HepG2 (cell line): ENCODE results near the gene CNOT1. TPM values are rescaled to one million over a fixed set of nuclear protein-coding genes. Genes with fewer than 3 reads are reported as not detected.

Experiments used
- ATAC-seq: fragments of 200-7000 bp; cut with Tn5 transposase; 3 replicates; pipeline ENCODE4 v1.9.1; 2020; ENCODE audit warnings: mild to moderate bottlenecking, moderate library complexity
- BruUV-seq: library from RNA; stranded (reverse); fragments of 400-500 nt; replicated peaks from 2 replicates; lab custom pipeline; 2021; lab: Mats Ljungman, UMichigan
- CTCF ChIA-PET: fragments of 300-600 bp; formaldehyde crosslinking; extraction: SDS; loops from one replicate; lab custom pipeline; 2021; ENCODE audit warnings: low total read pairs, inconsistent platforms, low intra/inter-chr PET ratio; lab: Yijun Ruan, JAX
- POLR2A ChIA-PET: fragments of 350-600 bp; sonication (Branson Sonifier 250); formaldehyde crosslinking; loops from one replicate; lab custom pipeline; 2020; ENCODE audit warnings: antibody characterized with exemption, inconsistent platforms; lab: Yijun Ruan, JAX
- DNase-seq: peaks from one replicate; pipeline ENCODE4 v3.0.0-alpha.2; 2015; ENCODE audit warnings: low spot score
- FAIRE-seq: peaks from 3 replicates; lab custom pipeline; 2011; peaks lifted over from hg19 to GRCh38; lab: Jason Lieb, UNC
- H2AFZ ChIP-seq: one replicate; pipeline ENCODE4 v1.6.1; 2011; ENCODE audit warnings: low read length, inconsistent platforms
- H3K27ac ChIP-seq: fragments of 300-600 bp; 3 replicates; pipeline ENCODE4 v1.8.0; 2011; ENCODE audit warnings: mixed run types, mild to moderate bottlenecking, mixed read lengths, low read length, inconsistent platforms; ENCODE audit not compliant: insufficient read depth; ENCODE audit errors: extremely low read length
- H3K27me3 ChIP-seq, 2 experiments: fragments of 200-600 bp in 1 of 2; 2 replicates in 1 of 2; 3 replicates in 1 of 2; pipeline versions ENCODE4 v1.6.0 to v1.8.0; 2011; ENCODE audit warnings: low read length in 2 of 2, mild to moderate bottlenecking in 2 of 2, moderate library complexity in 2 of 2, inconsistent platforms in 1 of 2; ENCODE audit not compliant: insufficient read depth in 2 of 2, control insufficient read depth in 1 of 2
- H3K36me3 ChIP-seq, 2 experiments: fragments of 200-600 bp in 1 of 2; replicated peaks in 1 of 2; 2 replicates in 1 of 2; 3 replicates in 1 of 2; pipeline versions ENCODE4 v1.5.1 to v1.8.0; 2011; ENCODE audit warnings: low read length in 2 of 2, inconsistent platforms in 1 of 2; ENCODE audit not compliant: insufficient read depth in 2 of 2, control insufficient read depth in 1 of 2
- H3K4me1 ChIP-seq: 2 replicates; pipeline ENCODE4 v1.5.1; 2012; ENCODE audit warnings: low read length, inconsistent platforms; ENCODE audit not compliant: insufficient read depth
- H3K4me2 ChIP-seq: 2 replicates; pipeline ENCODE4 v1.6.0; 2011; ENCODE audit warnings: low read depth, low read length, inconsistent platforms
- H3K4me3 ChIP-seq, 3 experiments: fragments of 200-600 bp in 1 of 3; sonication (generic), shearing (Covaris generic) in 1 of 3; replicated peaks in 1 of 3; 2 replicates each; pipeline ENCODE4 v1.5.1; 2011 to 2016; ENCODE audit warnings: low read length in 3 of 3, inconsistent platforms in 2 of 3, low read depth in 2 of 3, mild to moderate bottlenecking in 2 of 3, control low read depth in 1 of 3, mixed read lengths in 1 of 3; ENCODE audit not compliant: insufficient read depth in 1 of 3
- H3K79me2 ChIP-seq: one replicate; pipeline ENCODE4 v1.6.1; 2011; ENCODE audit warnings: low read length, inconsistent platforms; ENCODE audit not compliant: insufficient read depth
- H3K9ac ChIP-seq: 2 replicates; pipeline ENCODE4 v1.6.0; 2011; ENCODE audit warnings: mild to moderate bottlenecking, low read depth, low read length, inconsistent platforms; ENCODE audit not compliant: insufficient read depth
- H3K9me3 ChIP-seq: 2 replicates; pipeline ENCODE4 v1.5.1; 2012; ENCODE audit warnings: mild to moderate bottlenecking, low read length
- H4K20me1 ChIP-seq: 2 replicates; pipeline ENCODE4 v1.6.0; 2011; ENCODE audit warnings: inconsistent platforms, mild to moderate bottlenecking, low read length, moderate library complexity; ENCODE audit not compliant: insufficient read depth
- DR1 ChIP-seq: sonication (generic); formaldehyde crosslinking; IDR thresholded peaks from 2 replicates; pipeline ENCODE4 v1.8.0; 2021; ENCODE audit warnings: mild to moderate bottlenecking, missing genetic modification reagents, inconsistent platforms
- HNF4A ChIP-seq: sonication (generic); formaldehyde crosslinking; IDR thresholded peaks from 2 replicates; pipeline ENCODE4 v1.4.0; 2020; ENCODE audit warnings: missing genetic modification reagents
- HNF4G ChIP-seq, 2 experiments: sonication (generic) in 1 of 2; formaldehyde crosslinking in 1 of 2; IDR thresholded peaks; 2 replicates each; pipeline versions ENCODE4 v1.4.0 to v1.6.1; 2011 to 2020; ENCODE audit warnings: borderline replicate concordance in 2 of 2, low read depth in 2 of 2, mild to moderate bottlenecking in 2 of 2, low read length in 1 of 2, missing genetic modification reagents in 1 of 2, moderate library complexity in 1 of 2
- POGZ ChIP-seq: sonication (generic); formaldehyde crosslinking; IDR thresholded peaks from 2 replicates; pipeline ENCODE4 v1.4.0; 2020; ENCODE audit warnings: mild to moderate bottlenecking, missing genetic modification reagents
- SOX13 ChIP-seq, 3 experiments: fragments of 450-650 bp in 1 of 3; sonication (generic) in 1 of 3; formaldehyde crosslinking in 1 of 3; IDR thresholded peaks in 2 of 3; conservative IDR thresholded peaks in 1 of 3; 2 replicates each; pipeline versions ENCODE4 v1.5.0 to v1.6.1; 2016 to 2020; ENCODE audit warnings: antibody characterized with exemption in 1 of 3, mild to moderate bottlenecking in 1 of 3, missing compliant biosample characterization in 1 of 3, missing genetic modification reagents in 1 of 3, moderate library complexity in 1 of 3
- SOX6 ChIP-seq, 2 experiments: fragments of 450-650 bp in 1 of 2; sonication (generic) in 1 of 2; formaldehyde crosslinking in 1 of 2; IDR thresholded peaks; 2 replicates each; pipeline versions ENCODE4 v1.4.0 to v1.6.1; 2017 to 2020; ENCODE audit warnings: antibody characterized with exemption in 1 of 2, mild to moderate bottlenecking in 1 of 2, missing genetic modification reagents in 1 of 2
- TFE3 ChIP-seq: IDR thresholded peaks from 2 replicates; pipeline ENCODE4 v1.6.1; 2016
- ZBTB33 ChIP-seq: sonication (generic); formaldehyde crosslinking; IDR thresholded peaks from 2 replicates; pipeline ENCODE4 v1.4.0; 2020; ENCODE audit warnings: missing genetic modification reagents
- ZBTB38 ChIP-seq: sonication (generic); formaldehyde crosslinking; IDR thresholded peaks from 2 replicates; pipeline ENCODE4 v1.5.1; 2020; ENCODE audit warnings: mild to moderate bottlenecking, missing genetic modification reagents
- ZFP90 ChIP-seq: sonication (generic); formaldehyde crosslinking; IDR thresholded peaks from 2 replicates; pipeline ENCODE4 v1.8.0; 2022; ENCODE audit warnings: missing genetic modification reagents, mild to moderate bottlenecking, inconsistent platforms, borderline replicate concordance
- ZMYM2 ChIP-seq: sonication (generic); formaldehyde crosslinking; IDR thresholded peaks from 2 replicates; pipeline ENCODE4 v1.8.0; 2022; ENCODE audit warnings: mild to moderate bottlenecking, missing genetic modification reagents
- ZMYM3 ChIP-seq: sonication (generic); formaldehyde crosslinking; IDR thresholded peaks from 2 replicates; pipeline ENCODE4 v1.5.1; 2020; ENCODE audit warnings: mild to moderate bottlenecking, missing genetic modification reagents
- ZMYM4 ChIP-seq: sonication (generic); formaldehyde crosslinking; IDR thresholded peaks from 2 replicates; pipeline ENCODE4 v1.8.1; 2023; ENCODE audit warnings: mild to moderate bottlenecking, missing genetic modification reagents
- ZNF121 ChIP-seq: sonication (generic); formaldehyde crosslinking; IDR thresholded peaks from 2 replicates; pipeline ENCODE4 v1.5.0; 2020; ENCODE audit warnings: mild to moderate bottlenecking, missing genetic modification reagents
- ZNF317 ChIP-seq: sonication (generic); formaldehyde crosslinking; IDR thresholded peaks from 2 replicates; pipeline ENCODE4 v1.5.0; 2020; ENCODE audit warnings: mild to moderate bottlenecking, missing genetic modification reagents
- ZNF512 ChIP-seq: sonication (generic); formaldehyde crosslinking; IDR thresholded peaks from 2 replicates; pipeline ENCODE4 v1.4.0; 2020; ENCODE audit warnings: mild to moderate bottlenecking, missing genetic modification reagents
- ZNF784 ChIP-seq: sonication (generic); formaldehyde crosslinking; IDR thresholded peaks from 2 replicates; pipeline ENCODE4 v1.5.1; 2020; ENCODE audit warnings: missing genetic modification reagents, mild to moderate bottlenecking, borderline replicate concordance
- WGBS: methylation state at CpG from one replicate; pipeline ENCODE4 v1.1.6; 2017; ENCODE audit warnings: low lambda C conversion rate; 5-methylcytosine and 5-hydroxymethylcytosine counted together
- in situ Hi-C: cut with HindIII; loops from 2 replicates; pipeline ENCODE4 v1.10.0; 2017; ENCODE audit warnings: low pct_unique_long_range_greater_than_20kb; ENCODE audit not compliant: extremely low pct_ligation_motif_present
- intact Hi-C: fragments of 100-400 bp; cut with micrococcal nuclease; formaldehyde crosslinking; loops from one replicate; pipeline ENCODE4 v1.10.0; 2022; ENCODE audit not compliant: unreplicated experiment
- polyA plus RNA-seq, 8 experiments: library from polyadenylated mRNA; depleted of rRNA in 3 of 8; stranded (reverse) in 7 of 8; unstranded in 1 of 8; fragments of >200 nt; fragmentation: Illumina TruSeq in 4 of 8; extraction: Trizol in 4 of 8; gene quantifications; 2 replicates each; pipeline versions ENCODE4 v1.2.1 to v1.2.3, GENCODE V29; 2011 to 2016; ENCODE audit warnings: low read depth in 4 of 8, missing spikeins in 1 of 8, mixed read lengths in 1 of 8; ENCODE audit not compliant: insufficient read depth in 1 of 8
- total RNA-seq, 5 experiments: library from RNA; depleted of rRNA; stranded (reverse); fragments of >200 nt; fragmentation: Illumina TruSeq; extraction: Trizol; gene quantifications; 2 replicates each; pipeline ENCODE4 v1.2.3, GENCODE V29; 2016; ENCODE audit warnings: low read depth in 1 of 5

The CNOT1 gene
- total and polyA plus RNA-seq, 2 of the 13 experiments (the other 11 are each of a cell fraction or from before 2014, with no cell fraction given), result 188 to 232 TPM

GRCh38 chr16:58582133-58582532, 47.5 kb downstream of the CNOT1 start:
- Histone ChIP-seq H3K9ac (no peak overlapping the region), H3K36me3 (peaks cover 43 to 90% of the 10 kb centered on the region in 2 experiments), H3K27me3 (no peaks in the 10 kb centered on the region), H3K79me2 (no peaks in the 10 kb centered on the region), H4K20me1 (no peaks in the 10 kb centered on the region), H3K4me3 (no peak overlapping the region), H2AFZ (no peak overlapping the region), H3K27ac (peak overlapping the region; percentile 3), H3K4me1 (peaks cover 18% of the 10 kb centered on the region), H3K4me2 (no peak overlapping the region), H3K9me3 (no peaks in the 10 kb centered on the region)
- 73% methylated on average over 6 of the region's 6 CpGs for WGBS
- in situ Hi-C loops, result no loop called here
- FAIRE-seq (no peak), DNase-seq (no peak), ATAC-seq (peak; percentile 77)
- CTCF ChIA-PET, result no interaction called here
- TF ChIP-seq SOX6 (IDR thresholded peaks at IDR 0.05) (no peak), SOX6 (CRISPR knock-in tag; IDR thresholded peaks at IDR 0.05) (peak; percentile 49; the same call in 1 of the 2 replicates), ZBTB33 (CRISPR knock-in tag) (peak; percentile 73), HNF4G (IDR thresholded peaks at IDR 0.05; ENCODE audit: borderline replicate concordance, low read depth, low read length) (peak; percentile 61), HNF4G (CRISPR knock-in tag; IDR thresholded peaks at IDR 0.05; ENCODE audit: borderline replicate concordance, low read depth) (no peak), ZMYM4 (0 out of 2 replicates have a peak, but pooled peaks have one; percentile 23), ZNF121 (CRISPR knock-in tag) (peak; percentile 93), ZNF512 (CRISPR knock-in tag) (no peak), ZNF317 (CRISPR knock-in tag) (0 out of 2 replicates have a peak, but pooled peaks have one; percentile 44), ZBTB38 (CRISPR knock-in tag) (peak; percentile 62; the same call in 1 of the 2 replicates), DR1 (CRISPR knock-in tag) (no peak), TFE3 (no peak), ZNF784 (CRISPR knock-in tag) (no peak), SOX13 (IDR thresholded peaks at IDR 0.05) (no peak), SOX13 (CRISPR knock-in tag; conservative IDR thresholded peaks at IDR 0.05 in 1 of 2, IDR thresholded peaks at IDR 0.05 in 1 of 2) (peak in 1 of 2 experiments; percentile 28; a peak in 1 of 4 replicates), ZMYM3 (peak; percentile 78), ZMYM2 (CRISPR knock-in tag) (peak; percentile 75), ZFP90 (CRISPR knock-in tag) (no peak), POGZ (CRISPR knock-in tag) (peak; percentile 43; the same call in 1 of the 2 replicates), HNF4A (CRISPR knock-in tag) (peak; percentile 63)
- intact Hi-C loops, result loop anchor here (5.0 kb wide), 1 partner anchor 35 kb away; no protein-coding TSS in a partner anchor
- no TSS peak for BruUV-seq
- POLR2A ChIA-PET, result no interaction called here
